ENCODE data around the gene PXT1.
"Not testable (repeated sequence)": the region's sequence is repeated elsewhere in the genome, so short reads cannot be mapped to it uniquely, and the experiment has no call there.

The PXT1 gene

GRCh38 chr6:36464233-36464632 lies 21.6 kb upstream of the PXT1 start:
- DNase-seq (ENCODE audit: low read depth), result no peak
- TF ChIP-seq CTCF (IDR thresholded peaks at IDR 0.05; ENCODE audit: insufficient read depth, low read depth, low read length, missing control alignments), result no peak
- H3K4me3 ChIP-seq (ENCODE audit: low read depth, low read length), result no peak overlapping the region

GRCh38 chr6:36463676-36464075 lies 21.0 kb upstream of the PXT1 start:
- TF ChIP-seq CTCF (IDR thresholded peaks at IDR 0.05; ENCODE audit: insufficient read depth, low read depth, low read length, missing control alignments), result no peak
- DNase-seq (ENCODE audit: low read depth), result no peak
- H3K4me3 ChIP-seq (ENCODE audit: low read depth, low read length), result no peak overlapping the region

- TF ChIP-seq CTCF (IDR thresholded peaks at IDR 0.05; ENCODE audit: insufficient read depth, low read depth, low read length, missing control alignments), result no peak
- no peak overlapping the region for H3K4me3 ChIP-seq (ENCODE audit: low read depth, low read length)
- DNase-seq (ENCODE audit: low read depth), result no peak
Observed at GRCh38 chr6:36461646-36462045, 19.0 kb upstream of the PXT1 start.

- no peak overlapping the region for H3K4me3 ChIP-seq (ENCODE audit: low read depth, low read length)
- TF ChIP-seq CTCF (IDR thresholded peaks at IDR 0.05; ENCODE audit: insufficient read depth, low read depth, low read length, missing control alignments), result no peak
- DNase-seq (ENCODE audit: low read depth), result no peak
Observed at GRCh38 chr6:36460916-36461315, 18.3 kb upstream of the PXT1 start.

GRCh38 chr6:36459501-36459900 lies 16.8 kb upstream of the PXT1 start:
- no peak overlapping the region for H3K4me3 ChIP-seq (ENCODE audit: low read depth, low read length)
- TF ChIP-seq CTCF (IDR thresholded peaks at IDR 0.05; ENCODE audit: insufficient read depth, low read depth, low read length, missing control alignments), result no peak
- DNase-seq (ENCODE audit: low read depth), result no peak

GRCh38 chr6:36455486-36456027 lies 12.9 kb upstream of the PXT1 start:
- no peak overlapping the region for H3K4me3 ChIP-seq (ENCODE audit: low read depth, low read length)
- no peak for DNase-seq (ENCODE audit: low read depth)
- no peak for TF ChIP-seq CTCF (IDR thresholded peaks at IDR 0.05; ENCODE audit: insufficient read depth, low read depth, low read length, missing control alignments)

- DNase-seq (ENCODE audit: low read depth); H3K4me3 ChIP-seq (ENCODE audit: low read depth, low read length): not testable (repeated sequence)
Observed at GRCh38 chr6:36452897-36453296, 10.2 kb upstream of the PXT1 start.

GRCh38 chr6:36449173-36449572 lies 6.5 kb upstream of the PXT1 start:
- not testable (repeated sequence) for DNase-seq (ENCODE audit: low read depth); H3K4me3 ChIP-seq (ENCODE audit: low read depth, low read length)

Data from GM12865 (cell line).